Mammary epithelial cell (primary cell): Measurements from ENCODE around the gene TENT4B.

Source experiments
- EZH2 ChIP-seq: IDR thresholded peaks from 2 replicates; pipeline ENCODE4 v1.6.1; 2012; ENCODE audit warnings: low read length, inconsistent platforms, borderline replicate concordance
- TF ChIP-seq, protein P1 (sequence below), 2 donors: IDR thresholded peaks in 1 of 2; conservative IDR thresholded peaks in 1 of 2; 2 replicates each; pipeline ENCODE4 v1.5.1; 2011 to 2012; ENCODE audit warnings: inconsistent platforms in 2 of 2, low read length in 2 of 2, mild to moderate bottlenecking in 2 of 2, control low read depth in 1 of 2, low read depth in 1 of 2; ENCODE audit not compliant: insufficient read depth in 1 of 2; ENCODE audit errors: extremely low read depth in 1 of 2

DNA sequence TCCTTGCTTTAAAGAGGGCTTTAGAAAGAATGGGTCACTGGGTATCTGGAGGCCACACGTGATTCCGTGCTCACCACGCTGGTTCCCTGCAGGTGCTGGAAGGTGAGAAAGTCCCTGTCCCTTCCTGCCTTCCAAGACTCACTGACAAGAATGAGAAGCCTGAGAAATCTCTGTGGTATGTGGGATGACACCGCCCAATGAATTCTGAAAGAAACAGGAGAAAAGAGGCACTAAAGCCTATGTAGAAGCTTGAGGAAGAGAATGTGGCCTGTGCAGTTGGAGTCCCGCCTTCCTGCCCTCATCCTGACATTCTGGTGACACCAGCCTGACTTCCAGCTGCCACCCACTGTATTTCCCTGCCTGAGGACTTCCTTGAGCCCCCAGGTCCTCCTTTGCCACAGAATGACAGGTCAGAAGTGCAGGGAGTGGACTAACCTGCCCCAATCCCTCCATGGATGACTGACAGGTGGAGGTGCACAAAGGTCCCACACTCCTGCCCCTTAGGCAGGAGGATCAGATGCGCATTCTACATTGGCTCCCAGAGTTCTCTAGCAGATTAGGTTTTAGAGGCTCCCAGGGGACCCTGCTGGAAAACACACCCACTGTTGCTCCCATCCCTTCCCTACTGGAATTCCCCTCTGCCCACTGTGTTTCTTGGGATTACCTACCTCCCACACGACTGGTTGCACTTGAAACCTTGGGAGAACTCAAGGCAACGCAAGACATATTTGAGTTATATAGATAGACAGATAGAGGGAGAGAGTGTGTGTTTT lies 38.6 kb upstream of the TENT4B start:
- TF ChIP-seq, protein P1, sequence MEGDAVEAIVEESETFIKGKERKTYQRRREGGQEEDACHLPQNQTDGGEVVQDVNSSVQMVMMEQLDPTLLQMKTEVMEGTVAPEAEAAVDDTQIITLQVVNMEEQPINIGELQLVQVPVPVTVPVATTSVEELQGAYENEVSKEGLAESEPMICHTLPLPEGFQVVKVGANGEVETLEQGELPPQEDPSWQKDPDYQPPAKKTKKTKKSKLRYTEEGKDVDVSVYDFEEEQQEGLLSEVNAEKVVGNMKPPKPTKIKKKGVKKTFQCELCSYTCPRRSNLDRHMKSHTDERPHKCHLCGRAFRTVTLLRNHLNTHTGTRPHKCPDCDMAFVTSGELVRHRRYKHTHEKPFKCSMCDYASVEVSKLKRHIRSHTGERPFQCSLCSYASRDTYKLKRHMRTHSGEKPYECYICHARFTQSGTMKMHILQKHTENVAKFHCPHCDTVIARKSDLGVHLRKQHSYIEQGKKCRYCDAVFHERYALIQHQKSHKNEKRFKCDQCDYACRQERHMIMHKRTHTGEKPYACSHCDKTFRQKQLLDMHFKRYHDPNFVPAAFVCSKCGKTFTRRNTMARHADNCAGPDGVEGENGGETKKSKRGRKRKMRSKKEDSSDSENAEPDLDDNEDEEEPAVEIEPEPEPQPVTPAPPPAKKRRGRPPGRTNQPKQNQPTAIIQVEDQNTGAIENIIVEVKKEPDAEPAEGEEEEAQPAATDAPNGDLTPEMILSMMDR (conservative IDR thresholded peaks at IDR 0.05 in 1 of 2, IDR thresholded peaks at IDR 0.05 in 1 of 2; ENCODE audit: extremely low read depth in 1 of 2, insufficient read depth in 1 of 2, low read depth in 1 of 2, low read length in 2 of 2) = no peak
- no peak for TF ChIP-seq EZH2
